K562 (cell line): ENCODE results near the gene RAB3C. TPM values are rescaled to one million over a fixed set of nuclear protein-coding genes. Genes with fewer than 3 reads are reported as not detected.
A peak's percentile ranks its signal among the peaks of the same experiment; 100 is the strongest.

ENCODE experiments used
- ATAC-seq: fragments of 200-7000 bp; cut with Tn5 transposase; 3 replicates; pipeline ENCODE4 v1.9.1; 2020; ENCODE audit warnings: moderate library complexity
- BruUV-seq: library from RNA; stranded (reverse); fragments of 400-500 nt; replicated peaks from 2 replicates; lab custom pipeline; 2021; lab: Mats Ljungman, UMichigan
- CTCF ChIA-PET: fragments of 300-600 bp; formaldehyde crosslinking; extraction: SDS; loops from one replicate; lab custom pipeline; 2021; ENCODE audit warnings: low intra/inter-chr PET ratio; lab: Yijun Ruan, JAX
- POLR2A ChIA-PET: fragments of 300-600, 350-650 bp; sonication (Branson Sonifier 250); formaldehyde crosslinking; extraction: SDS; loops from one replicate; lab custom pipeline; 2021; ENCODE audit warnings: antibody characterized with exemption, inconsistent platforms; lab: Yijun Ruan, JAX
- DNase-seq, 4 experiments: peaks; one replicate each; pipeline versions ENCODE4 v3.0.0 to v3.0.0-alpha.2; 2011 to 2018; ENCODE audit warnings: low spot score in 3 of 4, mixed read lengths in 3 of 4; ENCODE audit errors: extremely low read depth in 1 of 4
- FAIRE-seq: peaks from 2 replicates; lab custom pipeline; 2011; peaks lifted over from hg19 to GRCh38; lab: Jason Lieb, UNC
- H2AFZ ChIP-seq: 2 replicates; pipeline ENCODE4 v1.6.0; 2011; ENCODE audit warnings: low read depth, low read length, control low read depth, inconsistent platforms
- H3K27ac ChIP-seq: fragments of 200-600 bp; 3 replicates; pipeline ENCODE4 v1.8.0; 2011; ENCODE audit warnings: low read depth, mild to moderate bottlenecking, control low read depth, inconsistent platforms, low read length, moderate library complexity, mixed read lengths; ENCODE audit errors: extremely low read depth
- H3K27me3 ChIP-seq, 2 experiments: fragments of 300-600 bp in 1 of 2; 2 replicates in 1 of 2; 3 replicates in 1 of 2; pipeline versions ENCODE4 v1.6.0 to v1.8.0; 2011; ENCODE audit warnings: inconsistent platforms in 2 of 2, low read length in 2 of 2, mild to moderate bottlenecking in 1 of 2, mixed read lengths in 1 of 2, moderate library complexity in 1 of 2; ENCODE audit not compliant: control insufficient read depth in 2 of 2, insufficient read depth in 2 of 2
- H3K36me3 ChIP-seq: fragments of 300-600 bp; 3 replicates; pipeline ENCODE4 v1.8.0; 2011; ENCODE audit warnings: mild to moderate bottlenecking, low read length, inconsistent platforms; ENCODE audit not compliant: control insufficient read depth, insufficient read depth
- H3K4me1 ChIP-seq, 2 experiments: fragments of 200-600 bp in 1 of 2; replicated peaks in 1 of 2; 2 replicates in 1 of 2; 3 replicates in 1 of 2; pipeline versions ENCODE4 v1.5.1 to v1.8.0; 2011; ENCODE audit warnings: inconsistent platforms in 2 of 2, low read length in 2 of 2, mild to moderate bottlenecking in 1 of 2, mixed read lengths in 1 of 2, moderate library complexity in 1 of 2; ENCODE audit not compliant: control insufficient read depth in 2 of 2, insufficient read depth in 2 of 2
- H3K4me2 ChIP-seq: 2 replicates; pipeline ENCODE4 v1.6.1; 2011; ENCODE audit warnings: low read length, control low read depth, inconsistent platforms, mixed read lengths; ENCODE audit not compliant: insufficient read depth
- H3K4me3 ChIP-seq: fragments of 200-600 bp; sonication (generic), shearing (Covaris generic); 2 replicates; pipeline ENCODE4 v1.5.1; 2016; ENCODE audit warnings: control low read depth, inconsistent platforms
- H3K79me2 ChIP-seq: fragments of 200-600 bp; 3 replicates; pipeline ENCODE4 v1.8.0; 2011; ENCODE audit warnings: low read length, inconsistent platforms; ENCODE audit not compliant: control insufficient read depth, insufficient read depth
- H3K9ac ChIP-seq, 2 experiments: 2 replicates each; pipeline versions ENCODE4 v1.6.0 to v1.6.1; 2011; ENCODE audit warnings: low read depth in 2 of 2, low read length in 2 of 2, control low read depth in 1 of 2, inconsistent platforms in 1 of 2, mild to moderate bottlenecking in 1 of 2, mixed read lengths in 1 of 2; ENCODE audit not compliant: insufficient read depth in 1 of 2
- H3K9me1 ChIP-seq: one replicate; pipeline ENCODE4 v1.6.0; 2011; ENCODE audit warnings: inconsistent platforms, mild to moderate bottlenecking, low read length, moderate library complexity; ENCODE audit not compliant: control insufficient read depth, insufficient read depth
- H3K9me3 ChIP-seq: replicated peaks from 2 replicates; pipeline ENCODE4 v1.5.1; 2011; ENCODE audit warnings: low read depth, low read length, inconsistent platforms; ENCODE audit not compliant: control insufficient read depth, insufficient read depth
- H4K20me1 ChIP-seq: replicated peaks from 2 replicates; pipeline ENCODE4 v1.6.1; 2011; ENCODE audit warnings: low read length, inconsistent platforms, mixed read lengths; ENCODE audit not compliant: control insufficient read depth, insufficient read depth
- HMBOX1 ChIP-seq: sonication (generic); IDR thresholded peaks from 2 replicates; pipeline ENCODE4 v1.6.1; 2016
- MAFG ChIP-seq: fragments of 450-650 bp; conservative IDR thresholded peaks from 2 replicates; pipeline ENCODE4 v1.6.1; 2016; ENCODE audit warnings: missing genetic modification characterization, missing compliant biosample characterization
- NFE2 ChIP-seq: IDR thresholded peaks from 2 replicates; pipeline ENCODE4 v1.6.1; 2014; ENCODE audit warnings: antibody characterized with exemption, low read depth
- ZNF316 ChIP-seq: fragments of 450-650 bp; IDR thresholded peaks from 2 replicates; pipeline ENCODE4 v1.6.1; 2016
- in situ Hi-C: fragments of 300-500 bp; cut with MboI; formaldehyde crosslinking; loops from 4 replicates; pipeline ENCODE4 v1.15.0; 2018; ENCODE audit warnings: inconsistent platforms, mixed read lengths
- intact Hi-C: fragments of 100-400 bp; cut with micrococcal nuclease; formaldehyde crosslinking; loops from 2 replicates; pipeline ENCODE4 v1.14.2; 2022
- polyA plus RNA-seq, 8 experiments: library from polyadenylated mRNA; depleted of rRNA in 4 of 8; stranded (reverse) in 5 of 8; unstranded in 3 of 8; fragments of >200 nt; fragmentation: Nextera tagmentation in 2 of 8; fragmentation: Illumina TruSeq in 1 of 8; extraction: Ambion mirVana in 2 of 8; extraction: Trizol in 1 of 8; gene quantifications; 2 replicates each; pipeline versions ENCODE4 v1.2.1 to v1.2.3, GENCODE V29; 2011 to 2014; ENCODE audit warnings: inconsistent platforms in 1 of 8, missing spikeins in 1 of 8
- total RNA-seq, 7 experiments: library from RNA; depleted of rRNA in 6 of 7; stranded (reverse); fragments of >200 nt in 6 of 7; fragmentation: Illumina TruSeq in 2 of 7; extraction: Trizol in 2 of 7; gene quantifications; 2 replicates each; pipeline versions ENCODE4 v1.2.1 to v1.2.3, GENCODE V29; 2011 to 2021; ENCODE audit warnings: low replicate concordance in 1 of 7
- TF ChIP-seq, protein P1 (sequence below): fragments of 450-650 bp; formaldehyde crosslinking; conservative IDR thresholded peaks from 2 replicates; pipeline ENCODE4 v1.4.0; 2022; ENCODE audit warnings: mild to moderate bottlenecking, missing genetic modification characterization
- TF ChIP-seq, protein P2 (sequence below), 2 experiments: fragments of 450-650 bp; formaldehyde crosslinking in 1 of 2; IDR thresholded peaks; 2 replicates each; pipeline versions ENCODE4 v1.4.0 to v1.6.1; 2014 to 2020; ENCODE audit warnings: mild to moderate bottlenecking in 2 of 2, borderline replicate concordance in 1 of 2, low read depth in 1 of 2
- TF ChIP-seq, protein P3 (sequence below): fragments of 450-650 bp; IDR thresholded peaks from 2 replicates; pipeline ENCODE4 v1.7.1; 2018; ENCODE audit warnings: mild to moderate bottlenecking, low read depth; ENCODE audit not compliant: partially characterized antibody

Gene RAB3C
- total and polyA plus RNA-seq, 9 of the 15 experiments (the other 6 are each of a cell fraction or from before 2014, with no cell fraction given): not detected

GRCh38 chr5:58857609-58858008 is 274.7 kb downstream of the RAB3C start (continued):
- TF ChIP-seq, protein P1, sequence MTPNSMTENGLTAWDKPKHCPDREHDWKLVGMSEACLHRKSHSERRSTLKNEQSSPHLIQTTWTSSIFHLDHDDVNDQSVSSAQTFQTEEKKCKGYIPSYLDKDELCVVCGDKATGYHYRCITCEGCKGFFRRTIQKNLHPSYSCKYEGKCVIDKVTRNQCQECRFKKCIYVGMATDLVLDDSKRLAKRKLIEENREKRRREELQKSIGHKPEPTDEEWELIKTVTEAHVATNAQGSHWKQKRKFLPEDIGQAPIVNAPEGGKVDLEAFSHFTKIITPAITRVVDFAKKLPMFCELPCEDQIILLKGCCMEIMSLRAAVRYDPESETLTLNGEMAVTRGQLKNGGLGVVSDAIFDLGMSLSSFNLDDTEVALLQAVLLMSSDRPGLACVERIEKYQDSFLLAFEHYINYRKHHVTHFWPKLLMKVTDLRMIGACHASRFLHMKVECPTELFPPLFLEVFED: no peak
- TF ChIP-seq HMBOX1: no peak

DNA sequence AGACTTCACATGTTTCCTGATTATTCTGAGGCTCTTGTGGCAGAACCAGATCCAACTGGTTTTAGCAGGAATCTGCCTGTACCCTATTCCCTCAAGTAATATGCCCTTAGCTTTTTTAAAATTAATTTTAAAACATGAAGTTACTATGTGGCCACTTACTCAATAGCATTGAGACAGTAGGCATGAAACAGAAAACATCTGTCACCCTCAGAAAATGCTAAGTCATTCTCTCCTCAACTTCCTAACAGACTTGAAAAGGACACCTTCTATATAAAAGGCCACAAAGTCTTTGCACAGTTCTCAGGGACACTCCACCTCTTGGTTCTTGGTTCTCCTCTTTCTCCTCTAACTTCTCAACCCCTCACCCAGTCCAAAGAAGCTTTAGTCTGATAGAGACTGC is 277.8 kb downstream of the RAB3C start:
- Histone ChIP-seq H3K4me3 (no peak overlapping the region), H3K4me2 (no peak overlapping the region), H3K4me1 (no peaks in the 10 kb centered on the region), H4K20me1 (no peaks in the 10 kb centered on the region), H3K27me3 (no peaks in the 10 kb centered on the region), H3K36me3 (no peaks in the 10 kb centered on the region), H3K9me3 (no peaks in the 10 kb centered on the region), H3K9ac (no peak overlapping the region), H3K9me1 (no peaks in the 10 kb centered on the region), H3K79me2 (no peaks in the 10 kb centered on the region), H3K27ac (no peak overlapping the region), H2AFZ (no peak overlapping the region)
- TF ChIP-seq NFE2 (0 out of 2 replicates have a peak, but pooled peaks have one; percentile 26), ZNF316 (peak; percentile 67), MAFG (tag) (peak; percentile 76)
- TF ChIP-seq, protein P2, sequence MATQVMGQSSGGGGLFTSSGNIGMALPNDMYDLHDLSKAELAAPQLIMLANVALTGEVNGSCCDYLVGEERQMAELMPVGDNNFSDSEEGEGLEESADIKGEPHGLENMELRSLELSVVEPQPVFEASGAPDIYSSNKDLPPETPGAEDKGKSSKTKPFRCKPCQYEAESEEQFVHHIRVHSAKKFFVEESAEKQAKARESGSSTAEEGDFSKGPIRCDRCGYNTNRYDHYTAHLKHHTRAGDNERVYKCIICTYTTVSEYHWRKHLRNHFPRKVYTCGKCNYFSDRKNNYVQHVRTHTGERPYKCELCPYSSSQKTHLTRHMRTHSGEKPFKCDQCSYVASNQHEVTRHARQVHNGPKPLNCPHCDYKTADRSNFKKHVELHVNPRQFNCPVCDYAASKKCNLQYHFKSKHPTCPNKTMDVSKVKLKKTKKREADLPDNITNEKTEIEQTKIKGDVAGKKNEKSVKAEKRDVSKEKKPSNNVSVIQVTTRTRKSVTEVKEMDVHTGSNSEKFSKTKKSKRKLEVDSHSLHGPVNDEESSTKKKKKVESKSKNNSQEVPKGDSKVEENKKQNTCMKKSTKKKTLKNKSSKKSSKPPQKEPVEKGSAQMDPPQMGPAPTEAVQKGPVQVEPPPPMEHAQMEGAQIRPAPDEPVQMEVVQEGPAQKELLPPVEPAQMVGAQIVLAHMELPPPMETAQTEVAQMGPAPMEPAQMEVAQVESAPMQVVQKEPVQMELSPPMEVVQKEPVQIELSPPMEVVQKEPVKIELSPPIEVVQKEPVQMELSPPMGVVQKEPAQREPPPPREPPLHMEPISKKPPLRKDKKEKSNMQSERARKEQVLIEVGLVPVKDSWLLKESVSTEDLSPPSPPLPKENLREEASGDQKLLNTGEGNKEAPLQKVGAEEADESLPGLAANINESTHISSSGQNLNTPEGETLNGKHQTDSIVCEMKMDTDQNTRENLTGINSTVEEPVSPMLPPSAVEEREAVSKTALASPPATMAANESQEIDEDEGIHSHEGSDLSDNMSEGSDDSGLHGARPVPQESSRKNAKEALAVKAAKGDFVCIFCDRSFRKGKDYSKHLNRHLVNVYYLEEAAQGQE (IDR thresholded peaks at IDR 0.05; ENCODE audit: borderline replicate concordance): peak; percentile 17; the same call in 1 of the 2 replicates
- TF ChIP-seq, protein P2 (CRISPR knock-in tag; IDR thresholded peaks at IDR 0.05; ENCODE audit: low read depth): no peak
- TF ChIP-seq, protein P3, sequence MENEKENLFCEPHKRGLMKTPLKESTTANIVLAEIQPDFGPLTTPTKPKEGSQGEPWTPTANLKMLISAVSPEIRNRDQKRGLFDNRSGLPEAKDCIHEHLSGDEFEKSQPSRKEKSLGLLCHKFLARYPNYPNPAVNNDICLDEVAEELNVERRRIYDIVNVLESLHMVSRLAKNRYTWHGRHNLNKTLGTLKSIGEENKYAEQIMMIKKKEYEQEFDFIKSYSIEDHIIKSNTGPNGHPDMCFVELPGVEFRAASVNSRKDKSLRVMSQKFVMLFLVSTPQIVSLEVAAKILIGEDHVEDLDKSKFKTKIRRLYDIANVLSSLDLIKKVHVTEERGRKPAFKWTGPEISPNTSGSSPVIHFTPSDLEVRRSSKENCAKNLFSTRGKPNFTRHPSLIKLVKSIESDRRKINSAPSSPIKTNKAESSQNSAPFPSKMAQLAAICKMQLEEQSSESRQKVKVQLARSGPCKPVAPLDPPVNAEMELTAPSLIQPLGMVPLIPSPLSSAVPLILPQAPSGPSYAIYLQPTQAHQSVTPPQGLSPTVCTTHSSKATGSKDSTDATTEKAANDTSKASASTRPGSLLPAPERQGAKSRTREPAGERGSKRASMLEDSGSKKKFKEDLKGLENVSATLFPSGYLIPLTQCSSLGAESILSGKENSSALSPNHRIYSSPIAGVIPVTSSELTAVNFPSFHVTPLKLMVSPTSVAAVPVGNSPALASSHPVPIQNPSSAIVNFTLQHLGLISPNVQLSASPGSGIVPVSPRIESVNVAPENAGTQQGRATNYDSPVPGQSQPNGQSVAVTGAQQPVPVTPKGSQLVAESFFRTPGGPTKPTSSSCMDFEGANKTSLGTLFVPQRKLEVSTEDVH: no peak
- FAIRE-seq: no peak
- intact Hi-C loops: no loop called here
- in situ Hi-C loops: loop anchor here (25.0 kb wide), 1 partner anchor 1548 kb away; no protein-coding TSS in a partner anchor
- ChIA-PET CTCF (no interaction called here), POLR2A (no interaction called here)
- ATAC-seq: no peak
- BruUV-seq: no TSS peak
- no peak for DNase-seq
